Ishikawa (cell line): ENCODE data around the gene ATG101.

Experiments
- CEBPB ChIP-seq: IDR thresholded peaks from 2 replicates; pipeline ENCODE4 v1.6.1; 2012
- EGR1 ChIP-seq: IDR thresholded peaks from 2 replicates; pipeline ENCODE4 v1.6.1; 2012
- EP300 ChIP-seq: IDR thresholded peaks from 2 replicates; pipeline ENCODE4 v1.6.1; 2012; ENCODE audit warnings: borderline replicate concordance
- MAX ChIP-seq: IDR thresholded peaks from 2 replicates; pipeline ENCODE4 v1.6.1; 2012
- RAD21 ChIP-seq: IDR thresholded peaks from 2 replicates; pipeline ENCODE4 v1.6.1; 2012; ENCODE audit warnings: low read depth
- REST ChIP-seq: IDR thresholded peaks from 2 replicates; pipeline ENCODE4 v1.6.1; 2012; ENCODE audit warnings: low read depth, mild to moderate bottlenecking
- TAF1 ChIP-seq: IDR thresholded peaks from 2 replicates; pipeline ENCODE4 v1.6.1; 2012; ENCODE audit warnings: low read depth, mild to moderate bottlenecking
- TCF12 ChIP-seq: IDR thresholded peaks from 2 replicates; pipeline ENCODE4 v1.6.1; 2012; ENCODE audit warnings: low read depth
- USF1 ChIP-seq: IDR thresholded peaks from 2 replicates; pipeline ENCODE4 v1.6.1; 2012

GRCh38 chr12:52087961-52088820 lies 18.4 kb downstream of the ATG101 start:
- TF ChIP-seq EGR1 (no peak), EP300 (no peak), REST (no peak), MAX (no peak), RAD21 (no peak), USF1 (no peak), TCF12 (no peak), TAF1 (no peak), CEBPB (no peak)
